ENCODE measurements around the gene MEOX2. TPM values are rescaled to one million over a fixed set of nuclear protein-coding genes. Genes with fewer than 3 reads are reported as not detected.

MEOX2 gene
- total RNA-seq, 1 donor from 2014 or later = not detected

GRCh38 chr7:15707570-15707969 lies 21.1 kb upstream of the MEOX2 start:
- Mint-ChIP-seq H3K36me3 (no peaks in the 10 kb centered on the region), H3K4me1 (no peaks in the 10 kb centered on the region), H3K27me3 (ENCODE audit: insufficient read depth, low read depth) (no peaks in the 10 kb centered on the region), H3K9me3 (no peaks in the 10 kb centered on the region), H3K4me3 (no peak overlapping the region), H3K27ac (no peak overlapping the region)
- H3K36me3 ChIP-seq = no peaks in the 10 kb centered on the region
- H3K9ac ChIP-seq = no peak overlapping the region
- H4K20me1 ChIP-seq (ENCODE audit: low read depth) = no peaks in the 10 kb centered on the region
- no peak for DNase-seq (ENCODE audit: low spot score)
- H3K4me2 ChIP-seq = no peak overlapping the region
- H3K9me3 ChIP-seq (ENCODE audit: low read depth) = no peaks in the 10 kb centered on the region
- H3K79me2 ChIP-seq (ENCODE audit: low read depth) = no peaks in the 10 kb centered on the region
- TF ChIP-seq, protein P1, sequence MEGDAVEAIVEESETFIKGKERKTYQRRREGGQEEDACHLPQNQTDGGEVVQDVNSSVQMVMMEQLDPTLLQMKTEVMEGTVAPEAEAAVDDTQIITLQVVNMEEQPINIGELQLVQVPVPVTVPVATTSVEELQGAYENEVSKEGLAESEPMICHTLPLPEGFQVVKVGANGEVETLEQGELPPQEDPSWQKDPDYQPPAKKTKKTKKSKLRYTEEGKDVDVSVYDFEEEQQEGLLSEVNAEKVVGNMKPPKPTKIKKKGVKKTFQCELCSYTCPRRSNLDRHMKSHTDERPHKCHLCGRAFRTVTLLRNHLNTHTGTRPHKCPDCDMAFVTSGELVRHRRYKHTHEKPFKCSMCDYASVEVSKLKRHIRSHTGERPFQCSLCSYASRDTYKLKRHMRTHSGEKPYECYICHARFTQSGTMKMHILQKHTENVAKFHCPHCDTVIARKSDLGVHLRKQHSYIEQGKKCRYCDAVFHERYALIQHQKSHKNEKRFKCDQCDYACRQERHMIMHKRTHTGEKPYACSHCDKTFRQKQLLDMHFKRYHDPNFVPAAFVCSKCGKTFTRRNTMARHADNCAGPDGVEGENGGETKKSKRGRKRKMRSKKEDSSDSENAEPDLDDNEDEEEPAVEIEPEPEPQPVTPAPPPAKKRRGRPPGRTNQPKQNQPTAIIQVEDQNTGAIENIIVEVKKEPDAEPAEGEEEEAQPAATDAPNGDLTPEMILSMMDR (IDR thresholded peaks at IDR 0.05) = no peak
- no peak for TF ChIP-seq EZH2 (IDR thresholded peaks at IDR 0.05)
- no peak for TF ChIP-seq EZH2phosphoT487 (IDR thresholded peaks at IDR 0.05)
- H3K4me3 ChIP-seq = no peak overlapping the region
- no peaks in the 10 kb centered on the region for H3F3A ChIP-seq (ENCODE audit: low read depth)
- H3K27me3 ChIP-seq = no peaks in the 10 kb centered on the region
- H2AFZ ChIP-seq (replicated peaks) = no peak overlapping the region
- H3K27ac ChIP-seq = no peak overlapping the region
- no peaks in the 10 kb centered on the region for H3K4me1 ChIP-seq

GRCh38 chr7:15703732-15704131 lies 17.2 kb upstream of the MEOX2 start:
- TF ChIP-seq, protein P1 (IDR thresholded peaks at IDR 0.05) = no peak
- TF ChIP-seq EZH2phosphoT487 (IDR thresholded peaks at IDR 0.05) = no peak
- no peak for TF ChIP-seq EZH2 (IDR thresholded peaks at IDR 0.05)
- H3K9me3 Mint-ChIP-seq = no peaks in the 10 kb centered on the region
- H3K36me3 Mint-ChIP-seq = no peaks in the 10 kb centered on the region
- H2AFZ ChIP-seq (replicated peaks) = no peak overlapping the region
- no peaks in the 10 kb centered on the region for H3K27me3 ChIP-seq
- no peak overlapping the region for H3K4me3 Mint-ChIP-seq
- no peak overlapping the region for H3K27ac Mint-ChIP-seq
- H3K27me3 Mint-ChIP-seq (ENCODE audit: insufficient read depth, low read depth) = no peaks in the 10 kb centered on the region
- no peaks in the 10 kb centered on the region for H3F3A ChIP-seq (ENCODE audit: low read depth)
- no peaks in the 10 kb centered on the region for H3K4me1 ChIP-seq
- DNase-seq (ENCODE audit: low spot score) = no peak
- no peaks in the 10 kb centered on the region for H3K9me3 ChIP-seq (ENCODE audit: low read depth)
- H3K9ac ChIP-seq = no peak overlapping the region
- H3K36me3 ChIP-seq = no peaks in the 10 kb centered on the region
- H4K20me1 ChIP-seq (ENCODE audit: low read depth) = no peaks in the 10 kb centered on the region
- no peaks in the 10 kb centered on the region for H3K4me1 Mint-ChIP-seq
- no peak overlapping the region for H3K4me2 ChIP-seq
- no peaks in the 10 kb centered on the region for H3K79me2 ChIP-seq (ENCODE audit: low read depth)
- no peak overlapping the region for H3K4me3 ChIP-seq
- H3K27ac ChIP-seq = no peak overlapping the region

GRCh38 chr7:15692501-15693020 lies 6.1 kb upstream of the MEOX2 start:
- Mint-ChIP-seq H3K4me3 (no peak overlapping the region), H3K9me3 (no peaks in the 10 kb centered on the region), H3K27ac (no peak overlapping the region), H3K36me3 (no peaks in the 10 kb centered on the region), H3K27me3 (ENCODE audit: insufficient read depth, low read depth) (peaks cover 15% of the 10 kb centered on the region), H3K4me1 (peaks cover 10% of the 10 kb centered on the region)
- no peaks in the 10 kb centered on the region for H3K79me2 ChIP-seq (ENCODE audit: low read depth)
- H3K27me3 ChIP-seq = peaks cover 32% of the 10 kb centered on the region
- peaks cover 12% of the 10 kb centered on the region for H4K20me1 ChIP-seq (ENCODE audit: low read depth)
- no peak overlapping the region for H3K4me3 ChIP-seq
- no peaks in the 10 kb centered on the region for H3K9me3 ChIP-seq (ENCODE audit: low read depth)
- no peak for DNase-seq (ENCODE audit: low spot score)
- no peak overlapping the region for H2AFZ ChIP-seq (replicated peaks)
- no peaks in the 10 kb centered on the region for H3K36me3 ChIP-seq
- peaks cover 9% of the 10 kb centered on the region for H3F3A ChIP-seq (ENCODE audit: low read depth)
- no peak overlapping the region for H3K27ac ChIP-seq
- TF ChIP-seq, protein P1 (IDR thresholded peaks at IDR 0.05) = no peak
- no peak for TF ChIP-seq EZH2phosphoT487 (IDR thresholded peaks at IDR 0.05)
- TF ChIP-seq EZH2 (IDR thresholded peaks at IDR 0.05) = no peak
- H3K9ac ChIP-seq = no peak overlapping the region
- no peak overlapping the region for H3K4me2 ChIP-seq
- peaks cover 10% of the 10 kb centered on the region for H3K4me1 ChIP-seq
